Measurements from ENCODE around the gene MED22.

Gene MED22

GRCh38 chr9:133294257-133294656 is 53.7 kb downstream of the MED22 start:
- no peak for DNase-seq (ENCODE audit: low read depth)
- TF ChIP-seq, protein P1, sequence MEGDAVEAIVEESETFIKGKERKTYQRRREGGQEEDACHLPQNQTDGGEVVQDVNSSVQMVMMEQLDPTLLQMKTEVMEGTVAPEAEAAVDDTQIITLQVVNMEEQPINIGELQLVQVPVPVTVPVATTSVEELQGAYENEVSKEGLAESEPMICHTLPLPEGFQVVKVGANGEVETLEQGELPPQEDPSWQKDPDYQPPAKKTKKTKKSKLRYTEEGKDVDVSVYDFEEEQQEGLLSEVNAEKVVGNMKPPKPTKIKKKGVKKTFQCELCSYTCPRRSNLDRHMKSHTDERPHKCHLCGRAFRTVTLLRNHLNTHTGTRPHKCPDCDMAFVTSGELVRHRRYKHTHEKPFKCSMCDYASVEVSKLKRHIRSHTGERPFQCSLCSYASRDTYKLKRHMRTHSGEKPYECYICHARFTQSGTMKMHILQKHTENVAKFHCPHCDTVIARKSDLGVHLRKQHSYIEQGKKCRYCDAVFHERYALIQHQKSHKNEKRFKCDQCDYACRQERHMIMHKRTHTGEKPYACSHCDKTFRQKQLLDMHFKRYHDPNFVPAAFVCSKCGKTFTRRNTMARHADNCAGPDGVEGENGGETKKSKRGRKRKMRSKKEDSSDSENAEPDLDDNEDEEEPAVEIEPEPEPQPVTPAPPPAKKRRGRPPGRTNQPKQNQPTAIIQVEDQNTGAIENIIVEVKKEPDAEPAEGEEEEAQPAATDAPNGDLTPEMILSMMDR (IDR thresholded peaks at IDR 0.05; ENCODE audit: insufficient read depth, low read depth, low read length, missing control alignments): no peak
- H3K4me3 ChIP-seq (ENCODE audit: low read depth, low read length): no peak overlapping the region

DNA sequence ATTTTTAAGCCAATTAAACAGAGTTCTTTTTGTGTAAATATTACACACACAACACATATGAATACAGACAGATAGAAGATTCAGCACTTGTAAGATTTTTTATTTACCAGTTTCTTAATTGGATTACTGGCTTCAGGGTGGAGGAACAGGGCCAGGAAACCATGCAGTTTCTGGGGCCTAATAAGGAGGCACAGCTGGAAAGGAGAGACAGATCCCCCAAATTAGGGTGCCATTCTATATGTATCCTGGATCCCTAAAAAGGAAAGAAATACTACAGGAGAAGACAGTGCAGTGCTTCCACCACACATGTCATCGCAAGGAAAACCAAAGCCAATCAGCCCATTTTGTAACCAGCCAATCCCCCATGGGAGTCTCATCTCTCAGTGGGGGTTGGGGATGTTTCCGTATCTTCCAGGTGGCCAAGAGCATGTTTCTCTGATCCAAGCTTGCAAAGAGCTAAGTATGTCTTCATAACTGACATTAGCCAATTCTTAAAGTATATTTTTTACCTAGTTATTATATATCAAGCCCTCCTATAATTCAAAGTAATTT is 57.1 kb downstream of the MED22 start:
- TF ChIP-seq, protein P1 (IDR thresholded peaks at IDR 0.05; ENCODE audit: insufficient read depth, low read depth, low read length, missing control alignments): no peak
- DNase-seq (ENCODE audit: low read depth): no peak
- H3K4me3 ChIP-seq (ENCODE audit: low read depth, low read length): no peak overlapping the region

Measured in GM12865 (cell line).